Natural killer cell (primary cell): ENCODE data around the gene COL1A1. TPM values are rescaled to one million over a fixed set of nuclear protein-coding genes. Genes with fewer than 3 reads are reported as not detected.

Source experiments
- ATAC-seq, 3 donors: fragments of 150-1000 bp in 2 of 3; fragments of 200-7000 bp in 1 of 3; cut with Tn5 transposase; 1 replicate in 1 of 3; 2 replicates in 2 of 3; pipeline ENCODE4 v1.10.0; 2021; ENCODE audit warnings: mild to moderate bottlenecking in 2 of 3, moderate library complexity in 2 of 3
- DNase-seq, 2 donors: peaks; one replicate each; pipeline versions ENCODE4 v3.0.0 to v3.0.0-alpha.2; 2013 to 2021; ENCODE audit warnings: mixed read lengths in 1 of 2
- H3K27ac ChIP-seq: one replicate; pipeline ENCODE4 v1.5.1; 2013; ENCODE audit warnings: mild to moderate bottlenecking, low read length
- H3K27me3 ChIP-seq: one replicate; pipeline ENCODE4 v1.6.1; 2013; ENCODE audit warnings: low read length; ENCODE audit not compliant: control insufficient read depth, insufficient read depth
- H3K36me3 ChIP-seq: one replicate; pipeline ENCODE4 v1.6.1; 2013; ENCODE audit warnings: low read length; ENCODE audit not compliant: control insufficient read depth, insufficient read depth
- H3K4me1 ChIP-seq: one replicate; pipeline ENCODE4 v1.6.1; 2013; ENCODE audit warnings: low read length; ENCODE audit not compliant: control insufficient read depth, insufficient read depth
- H3K4me3 ChIP-seq: one replicate; pipeline ENCODE4 v1.5.1; 2013; ENCODE audit warnings: low read length
- H3K9me3 ChIP-seq: one replicate; pipeline ENCODE4 v1.6.1; 2013; ENCODE audit warnings: low read length; ENCODE audit not compliant: control insufficient read depth, insufficient read depth
- H3K27ac Mint-ChIP-seq, 2 donors: one replicate each; pipeline ENCODE4 v1.8.0; 2022; ENCODE audit warnings: mild to moderate bottlenecking in 2 of 2, mixed read lengths in 2 of 2, moderate library complexity in 1 of 2
- H3K27me3 Mint-ChIP-seq, 2 donors: one replicate each; pipeline ENCODE4 v1.8.0; 2022; ENCODE audit warnings: low read depth in 2 of 2, mixed read lengths in 2 of 2
- H3K36me3 Mint-ChIP-seq: one replicate; pipeline ENCODE4 v1.8.0; 2022; ENCODE audit warnings: mixed read lengths
- H3K4me1 Mint-ChIP-seq, 2 donors: one replicate each; pipeline ENCODE4 v1.8.0; 2022; ENCODE audit warnings: mixed read lengths in 2 of 2
- H3K4me3 Mint-ChIP-seq: one replicate; pipeline ENCODE4 v1.8.0; 2022; ENCODE audit warnings: mild to moderate bottlenecking, moderate library complexity, mixed read lengths
- H3K9me3 Mint-ChIP-seq, 2 donors: one replicate each; pipeline ENCODE4 v1.8.0; 2022; ENCODE audit warnings: mixed read lengths in 2 of 2
- CTCF ChIP-seq: fragments of 200-600 bp; IDR thresholded peaks from one replicate; pipeline ENCODE4 v1.8.0; 2022; ENCODE audit warnings: antibody characterized with exemption
- WGBS: methylation state at CpG from one replicate; pipeline ENCODE4 v1.1.7; 2013; ENCODE audit warnings: missing lambda C conversion rate; ENCODE audit not compliant: insufficient coverage; 5-methylcytosine and 5-hydroxymethylcytosine counted together
- intact Hi-C: fragments of 100-400 bp; cut with micrococcal nuclease; formaldehyde crosslinking; loops from one replicate; pipeline ENCODE4 v1.14.2; 2022
- total RNA-seq, 4 donors: library from RNA; stranded (reverse); fragments of 120-200 nt in 1 of 4; gene quantifications; one replicate each; pipeline versions ENCODE4 v1.2.3 to v1.2.4, GENCODE V29; 2013 to 2022

COL1A1 gene
- total RNA-seq, 3 donors from 2014 or later (not counting 1 experiment from before 2014, with no cell fraction given) = 2.3 to 7.5 (median 2.6) TPM

- H3K27me3 Mint-ChIP-seq = peaks cover 32 to 34% of the 10 kb centered on the region in 2 donors
- TF ChIP-seq CTCF = no peak
- peaks cover 14% of the 10 kb centered on the region for H3K4me1 ChIP-seq
- H3K9me3 ChIP-seq = no peaks in the 10 kb centered on the region
- H3K4me3 ChIP-seq = no peak overlapping the region
- no peak overlapping the region for H3K27ac Mint-ChIP-seq
- peaks cover 13% of the 10 kb centered on the region for H3K27me3 ChIP-seq
- no peak overlapping the region for H3K4me3 Mint-ChIP-seq
- no peak for DNase-seq
- intact Hi-C loops = no loop called here
- no peaks in the 10 kb centered on the region for H3K36me3 ChIP-seq
- H3K4me1 Mint-ChIP-seq = peaks cover 10 to 16% of the 10 kb centered on the region in 2 donors
- no peak for ATAC-seq
- no peak overlapping the region for H3K27ac ChIP-seq
- 94% methylated on average over 5 of the region's 5 CpGs for WGBS
- H3K9me3 Mint-ChIP-seq = no peaks in the 10 kb centered on the region
- no peaks in the 10 kb centered on the region for H3K36me3 Mint-ChIP-seq
Measured at GRCh38 chr17:50196036-50196435, 5.4 kb downstream of the COL1A1 start.

- TF ChIP-seq CTCF = no peak
- 90% methylated on average over 17 of the region's 17 CpGs for WGBS
- H3K36me3 ChIP-seq = no peaks in the 10 kb centered on the region
- intact Hi-C loops = no loop called here
- H3K27me3 ChIP-seq = peaks cover 11% of the 10 kb centered on the region
- H3K9me3 ChIP-seq = no peaks in the 10 kb centered on the region
- peaks cover 6% of the 10 kb centered on the region for H3K4me1 ChIP-seq
- H3K27me3 Mint-ChIP-seq = peaks cover 25 to 29% of the 10 kb centered on the region in 2 donors
- DNase-seq = no peak
- no peak for ATAC-seq
- no peaks in the 10 kb centered on the region for H3K9me3 Mint-ChIP-seq
- H3K4me3 ChIP-seq = no peak overlapping the region
- no peak overlapping the region for H3K27ac ChIP-seq
- H3K27ac Mint-ChIP-seq = no peak overlapping the region
- H3K36me3 Mint-ChIP-seq = no peaks in the 10 kb centered on the region
- H3K4me1 Mint-ChIP-seq = peaks cover 1 to 7% of the 10 kb centered on the region in 2 donors
- H3K4me3 Mint-ChIP-seq = no peak overlapping the region
Measured at GRCh38 chr17:50194934-50195865, 6.2 kb downstream of the COL1A1 start.

GRCh38 chr17:50194140-50194933 lies 7.1 kb downstream of the COL1A1 start:
- H3K9me3 Mint-ChIP-seq = no peaks in the 10 kb centered on the region
- H3K4me3 ChIP-seq = no peak overlapping the region
- no peaks in the 10 kb centered on the region for H3K4me1 ChIP-seq
- WGBS = 72% methylated on average over 25 of the region's 25 CpGs
- H3K36me3 ChIP-seq = peaks cover under 1% of the 10 kb centered on the region
- intact Hi-C loops = no loop called here
- H3K27ac Mint-ChIP-seq = peak overlapping the region in 1 of 2 donors; percentile 40
- no peaks in the 10 kb centered on the region for H3K36me3 Mint-ChIP-seq
- H3K9me3 ChIP-seq = no peaks in the 10 kb centered on the region
- no peak overlapping the region for H3K4me3 Mint-ChIP-seq
- peaks cover 20 to 29% of the 10 kb centered on the region in 2 donors for H3K27me3 Mint-ChIP-seq
- peaks cover 5% of the 10 kb centered on the region for H3K27me3 ChIP-seq
- H3K27ac ChIP-seq = no peak overlapping the region
- ATAC-seq = no peak
- DNase-seq = no peak
- peaks cover 0 to 4% of the 10 kb centered on the region in 2 donors for H3K4me1 Mint-ChIP-seq
- no peak for TF ChIP-seq CTCF
